DND-41 (cell line): Measurements from ENCODE around the gene ZBTB21.
"Not testable (repeated sequence)": the region's sequence is repeated elsewhere in the genome, so short reads cannot be mapped to it uniquely, and the experiment has no call there.

Experiments
- ATAC-seq: fragments of 200-7000 bp; cut with Tn5 transposase; 3 replicates; pipeline ENCODE4 v1.9.1; 2021; ENCODE audit warnings: low read depth; ENCODE audit not compliant: insufficient read depth
- DNase-seq: peaks from one replicate; pipeline ENCODE4 v3.0.0-alpha.2; 2020
- H2AFZ ChIP-seq: 2 replicates; pipeline ENCODE4 v1.6.0; 2012; ENCODE audit warnings: low read depth, low read length
- H3K27ac ChIP-seq: 2 replicates; pipeline ENCODE4 v1.5.1; 2012; ENCODE audit warnings: low read length, inconsistent platforms
- H3K27me3 ChIP-seq: fragments of 200-600 bp; sonication (generic); 2 replicates; pipeline ENCODE4 v1.6.0; 2012; ENCODE audit warnings: low read length, mild to moderate bottlenecking, inconsistent platforms; ENCODE audit not compliant: insufficient read depth, poor library complexity
- H3K36me3 ChIP-seq: 2 replicates; pipeline ENCODE4 v1.5.1; 2012; ENCODE audit warnings: low read length, inconsistent platforms; ENCODE audit not compliant: insufficient read depth
- H3K4me1 ChIP-seq: 2 replicates; pipeline ENCODE4 v1.5.1; 2012; ENCODE audit warnings: mild to moderate bottlenecking, low read length; ENCODE audit not compliant: insufficient read depth
- H3K4me2 ChIP-seq: 2 replicates; pipeline ENCODE4 v1.6.0; 2012; ENCODE audit warnings: mild to moderate bottlenecking, moderate library complexity, low read length, inconsistent platforms; ENCODE audit not compliant: insufficient read depth
- H3K4me3 ChIP-seq, 2 experiments: fragments of 200-600 bp in 1 of 2; shearing (Covaris generic) in 1 of 2; 2 replicates each; pipeline ENCODE4 v1.5.1; 2012 to 2016; ENCODE audit warnings: inconsistent platforms in 2 of 2, low read length in 2 of 2, mild to moderate bottlenecking in 2 of 2, low read depth in 1 of 2, moderate library complexity in 1 of 2
- H3K79me2 ChIP-seq: 2 replicates; pipeline ENCODE4 v1.6.0; 2012; ENCODE audit warnings: low read length, inconsistent platforms; ENCODE audit not compliant: insufficient read depth
- H3K9ac ChIP-seq: 2 replicates; pipeline ENCODE4 v1.6.0; 2012; ENCODE audit warnings: low read depth, mild to moderate bottlenecking, inconsistent platforms, low read length, moderate library complexity
- H3K9me3 ChIP-seq: 2 replicates; pipeline ENCODE4 v1.5.1; 2012; ENCODE audit warnings: low read length, moderate library complexity, mild to moderate bottlenecking, inconsistent platforms; ENCODE audit not compliant: insufficient read depth, severe bottlenecking
- H4K20me1 ChIP-seq: 2 replicates; pipeline ENCODE4 v1.6.0; 2012; ENCODE audit warnings: low read length; ENCODE audit not compliant: insufficient read depth
- CTCF ChIP-seq: IDR thresholded peaks from 2 replicates; pipeline ENCODE4 v1.5.1; 2012; ENCODE audit warnings: borderline replicate concordance, low read length, moderate library complexity, mild to moderate bottlenecking; ENCODE audit not compliant: poor library complexity, severe bottlenecking; ENCODE audit errors: extremely low read depth
- EZH2 ChIP-seq: IDR thresholded peaks from 3 replicates; pipeline ENCODE4 v1.6.1; 2012; ENCODE audit warnings: borderline replicate concordance, low read depth, mild to moderate bottlenecking, moderate library complexity, low read length, inconsistent platforms; ENCODE audit not compliant: severe bottlenecking

ZBTB21 gene

GRCh38 chr21:41961282-41961701, 48.9 kb downstream of the ZBTB21 start:
- no peak overlapping the region for H3K4me2 ChIP-seq
- no peak overlapping the region for H3K9ac ChIP-seq
- H3K27me3 ChIP-seq, result no peaks in the 10 kb centered on the region
- no peak overlapping the region for H3K4me3 ChIP-seq
- H3K27ac ChIP-seq, result no peak overlapping the region
- H3K9me3 ChIP-seq, result no peaks in the 10 kb centered on the region
- no peak overlapping the region for H2AFZ ChIP-seq
- no peak for TF ChIP-seq CTCF
- no peak for DNase-seq
- no peak for ATAC-seq
- H3K79me2 ChIP-seq, result no peaks in the 10 kb centered on the region
- peaks cover 10% of the 10 kb centered on the region for H3K4me1 ChIP-seq
- no peaks in the 10 kb centered on the region for H3K36me3 ChIP-seq
- H4K20me1 ChIP-seq, result no peaks in the 10 kb centered on the region

- H3K4me1 ChIP-seq, result peaks cover 13% of the 10 kb centered on the region
- no peak for ATAC-seq
These were observed 49.8 kb downstream of the ZBTB21 start for GRCh38 chr21:41960386-41960785.

GRCh38 chr21:41959697-41960096, 50.5 kb downstream of the ZBTB21 start:
- H3K4me1 ChIP-seq, result peaks cover 13% of the 10 kb centered on the region
- H2AFZ ChIP-seq, result not testable (repeated sequence)

More at GRCh38 chr21:41960386-41960785, 49.8 kb downstream of the ZBTB21 start:
- no peaks in the 10 kb centered on the region for H3K27me3 ChIP-seq
- H4K20me1 ChIP-seq, result no peaks in the 10 kb centered on the region
- H2AFZ ChIP-seq, result no peak overlapping the region
- TF ChIP-seq CTCF (no peak), EZH2 (no peak)
- no peaks in the 10 kb centered on the region for H3K36me3 ChIP-seq
- H3K9me3 ChIP-seq, result no peaks in the 10 kb centered on the region
- H3K27ac ChIP-seq, result no peak overlapping the region
- H3K9ac ChIP-seq, result no peak overlapping the region
- H3K4me2 ChIP-seq, result no peak overlapping the region
- no peaks in the 10 kb centered on the region for H3K79me2 ChIP-seq
- no peak overlapping the region for H3K4me3 ChIP-seq
- DNase-seq, result no peak

GRCh38 chr21:41958886-41959563, 51.1 kb downstream of the ZBTB21 start:
- H3K4me2 ChIP-seq, result no peak overlapping the region
- no peaks in the 10 kb centered on the region for H3K79me2 ChIP-seq
- no peaks in the 10 kb centered on the region for H3K36me3 ChIP-seq
- H3K9ac ChIP-seq, result no peak overlapping the region
- H3K27me3 ChIP-seq, result peaks cover 5% of the 10 kb centered on the region
- no peaks in the 10 kb centered on the region for H3K9me3 ChIP-seq
- TF ChIP-seq CTCF (no peak), EZH2 (no peak)
- ATAC-seq (no peak), DNase-seq (no peak)
- H3K4me3 ChIP-seq, result no peak overlapping the region
- H4K20me1 ChIP-seq, result no peaks in the 10 kb centered on the region
- H3K4me1 ChIP-seq, result peaks cover 18% of the 10 kb centered on the region
- no peak overlapping the region for H2AFZ ChIP-seq
- no peak overlapping the region for H3K27ac ChIP-seq

More at GRCh38 chr21:41959697-41960096, 50.5 kb downstream of the ZBTB21 start:
- DNase-seq, H3K27me3 ChIP-seq, H3K27ac ChIP-seq, H3K36me3 ChIP-seq, H3K4me2 ChIP-seq, H3K4me3 ChIP-seq, H3K9me3 ChIP-seq, H4K20me1 ChIP-seq, H3K9ac ChIP-seq, H3K79me2 ChIP-seq, ATAC-seq: not testable (repeated sequence)
